ENCODE data around the gene UBL3.

The UBL3 gene

GRCh38 chr13:29887686-29888085 lies 37.3 kb upstream of the UBL3 start:
- TF ChIP-seq CTCF (IDR thresholded peaks at IDR 0.05; ENCODE audit: insufficient read depth, low read length, poor library complexity, severe bottlenecking), result no peak
- Histone ChIP-seq H3K36me3 (ENCODE audit: control insufficient read depth, insufficient read depth, low read length) (no peaks in the 10 kb centered on the region), H3K4me3 (replicated peaks; ENCODE audit: low read depth, low read length) (no peak overlapping the region), H3K27me3 (replicated peaks; ENCODE audit: control insufficient read depth, insufficient read depth, low read length) (no peaks in the 10 kb centered on the region)
- DNase-seq (ENCODE audit: extremely low read depth, insufficient read length), result no peak

DNA sequence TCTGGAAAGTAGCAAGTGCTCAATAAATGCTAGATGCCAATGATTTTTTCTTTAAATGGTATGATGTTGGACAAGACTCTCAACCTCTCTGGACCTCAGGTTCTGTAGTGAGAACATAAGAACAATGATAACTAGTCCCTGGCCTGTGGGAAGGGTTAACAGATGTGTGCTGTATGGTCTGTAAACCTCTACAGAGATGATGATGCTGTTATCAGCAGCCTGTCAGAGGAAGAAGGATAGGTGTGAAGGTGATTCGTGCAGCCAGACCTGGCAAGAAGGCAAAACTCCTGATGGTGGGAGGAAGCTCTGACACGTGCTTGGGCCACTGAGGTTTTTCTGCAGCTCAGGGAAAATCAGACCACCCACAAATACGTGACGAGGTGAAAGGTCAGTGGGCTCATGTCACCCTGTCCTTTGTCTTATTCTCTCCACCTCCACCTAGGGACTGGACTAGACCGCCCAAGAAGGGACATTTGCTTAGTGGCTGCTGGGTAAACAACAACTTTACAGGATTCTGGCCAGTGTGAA lies 36.7 kb upstream of the UBL3 start:
- Histone ChIP-seq H3K36me3 (ENCODE audit: control insufficient read depth, insufficient read depth, low read length) (no peaks in the 10 kb centered on the region), H3K4me3 (replicated peaks; ENCODE audit: low read depth, low read length) (no peak overlapping the region), H3K27me3 (replicated peaks; ENCODE audit: control insufficient read depth, insufficient read depth, low read length) (no peaks in the 10 kb centered on the region)
- TF ChIP-seq CTCF (IDR thresholded peaks at IDR 0.05; ENCODE audit: insufficient read depth, low read length, poor library complexity, severe bottlenecking), result no peak
- DNase-seq (ENCODE audit: extremely low read depth, insufficient read length), result no peak

GRCh38 chr13:29886446-29886845 lies 36.0 kb upstream of the UBL3 start:
- TF ChIP-seq CTCF (IDR thresholded peaks at IDR 0.05; ENCODE audit: insufficient read depth, low read length, poor library complexity, severe bottlenecking), result no peak

GRCh38 chr13:29885989-29886388 lies 35.6 kb upstream of the UBL3 start:
- DNase-seq (ENCODE audit: extremely low read depth, insufficient read length), result no peak
- H3K4me3 ChIP-seq (replicated peaks; ENCODE audit: low read depth, low read length), result no peak overlapping the region
- H3K27me3 ChIP-seq (replicated peaks; ENCODE audit: control insufficient read depth, insufficient read depth, low read length), result no peaks in the 10 kb centered on the region
- no peak for TF ChIP-seq CTCF (IDR thresholded peaks at IDR 0.05; ENCODE audit: insufficient read depth, low read length, poor library complexity, severe bottlenecking)
- H3K36me3 ChIP-seq (ENCODE audit: control insufficient read depth, insufficient read depth, low read length), result no peaks in the 10 kb centered on the region

More at GRCh38 chr13:29886446-29886845, 36.0 kb upstream of the UBL3 start:
- DNase-seq (ENCODE audit: extremely low read depth, insufficient read length), result no peak
- H3K36me3 ChIP-seq (ENCODE audit: control insufficient read depth, insufficient read depth, low read length), result no peaks in the 10 kb centered on the region
- H3K4me3 ChIP-seq (replicated peaks; ENCODE audit: low read depth, low read length), result no peak overlapping the region
- no peaks in the 10 kb centered on the region for H3K27me3 ChIP-seq (replicated peaks; ENCODE audit: control insufficient read depth, insufficient read depth, low read length)

- Histone ChIP-seq H3K36me3 (ENCODE audit: control insufficient read depth, insufficient read depth, low read length) (no peaks in the 10 kb centered on the region), H3K4me3 (replicated peaks; ENCODE audit: low read depth, low read length) (no peak overlapping the region), H3K27me3 (replicated peaks; ENCODE audit: control insufficient read depth, insufficient read depth, low read length) (no peaks in the 10 kb centered on the region)
- no peak for TF ChIP-seq CTCF (IDR thresholded peaks at IDR 0.05; ENCODE audit: insufficient read depth, low read length, poor library complexity, severe bottlenecking)
- DNase-seq (ENCODE audit: extremely low read depth, insufficient read length), result no peak
Observed at GRCh38 chr13:29884671-29885430, 34.4 kb upstream of the UBL3 start.

Measured in GM06990 (cell line).